ENCODE results near the gene LARGE1.
A peak's percentile ranks its signal among the peaks of the same experiment; 100 is the strongest.

LARGE1 gene

GRCh38 chr22:33584152-33584551 is 336.1 kb downstream of the LARGE1 start:
- no peak for DNase-seq

DNA sequence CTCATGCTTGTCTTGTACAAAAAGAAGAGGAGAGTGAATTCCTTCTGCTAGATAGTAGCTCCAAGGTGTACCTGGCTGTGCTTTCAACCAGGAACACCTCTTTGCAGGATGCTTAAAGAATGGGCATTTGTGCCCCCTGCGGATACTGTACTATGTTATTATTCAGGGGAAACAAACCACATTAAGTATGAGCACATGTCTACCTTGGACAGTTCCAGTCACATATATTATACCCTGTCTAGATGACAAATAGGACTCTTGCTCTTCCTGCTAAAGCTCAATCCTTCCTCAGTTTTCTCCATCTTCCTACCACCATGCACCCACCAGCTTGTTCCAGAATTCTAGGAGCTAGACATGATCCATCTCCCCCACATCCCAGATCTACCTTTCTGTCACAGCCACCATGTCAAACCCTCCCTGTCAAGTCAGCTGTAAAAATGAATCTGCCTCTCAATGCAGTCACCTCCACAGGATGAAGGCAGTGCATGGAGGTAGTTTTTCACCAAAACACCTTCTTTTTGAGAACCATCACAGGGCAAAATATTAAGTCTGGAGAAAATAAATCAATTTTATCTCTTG is 337.4 kb downstream of the LARGE1 start:
- no peak for DNase-seq

DNA sequence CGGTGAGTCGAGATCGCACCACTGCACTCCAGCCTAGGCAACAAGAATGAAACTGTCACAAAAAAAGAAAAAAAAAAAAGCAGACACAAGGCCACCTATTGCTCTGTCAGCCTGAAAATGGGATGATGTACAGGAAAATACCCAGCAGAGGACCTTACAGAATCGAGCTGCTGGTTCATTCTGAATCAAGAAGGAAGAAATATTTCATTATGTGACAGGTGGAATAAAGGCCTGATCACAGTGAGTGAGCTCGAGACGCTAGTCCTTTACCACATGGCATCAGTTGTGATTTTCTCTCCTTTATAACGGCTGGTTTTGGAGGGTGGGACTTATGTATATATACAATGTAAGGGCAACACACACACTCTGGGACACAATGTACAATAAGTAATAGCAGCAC is 340.0 kb downstream of the LARGE1 start:
- no peak for DNase-seq

GRCh38 chr22:33579448-33580093 is 340.7 kb downstream of the LARGE1 start:
- DNase-seq, result peak; percentile 59

GRCh38 chr22:33578752-33579151 is 341.5 kb downstream of the LARGE1 start:
- DNase-seq, result no peak

DNA sequence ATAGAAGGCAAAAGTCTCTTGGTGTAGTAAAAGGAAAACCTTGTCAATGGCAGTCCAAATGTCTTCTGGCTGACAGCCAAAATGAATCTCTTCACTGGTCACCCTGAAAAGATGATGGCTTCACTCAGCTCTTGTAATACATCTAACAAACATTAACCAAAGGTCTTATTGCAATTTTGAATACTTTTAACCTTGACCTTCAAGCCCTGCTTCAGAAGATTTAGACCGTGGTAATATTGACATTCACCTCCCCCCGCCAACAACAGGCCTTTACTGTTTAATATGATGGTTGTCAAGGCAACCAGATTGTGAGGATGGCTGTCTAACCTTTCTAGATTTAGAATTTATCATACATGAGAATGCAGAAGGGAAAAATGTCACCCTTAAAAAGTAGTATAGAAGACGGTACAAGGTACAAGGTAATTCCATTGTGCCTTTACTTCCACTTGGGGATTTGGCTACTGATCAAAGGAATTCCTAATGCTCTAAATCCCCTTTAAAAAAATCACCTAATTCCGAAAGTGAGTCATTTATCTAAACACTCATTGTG is 342.3 kb downstream of the LARGE1 start:
- no peak for DNase-seq

DNA sequence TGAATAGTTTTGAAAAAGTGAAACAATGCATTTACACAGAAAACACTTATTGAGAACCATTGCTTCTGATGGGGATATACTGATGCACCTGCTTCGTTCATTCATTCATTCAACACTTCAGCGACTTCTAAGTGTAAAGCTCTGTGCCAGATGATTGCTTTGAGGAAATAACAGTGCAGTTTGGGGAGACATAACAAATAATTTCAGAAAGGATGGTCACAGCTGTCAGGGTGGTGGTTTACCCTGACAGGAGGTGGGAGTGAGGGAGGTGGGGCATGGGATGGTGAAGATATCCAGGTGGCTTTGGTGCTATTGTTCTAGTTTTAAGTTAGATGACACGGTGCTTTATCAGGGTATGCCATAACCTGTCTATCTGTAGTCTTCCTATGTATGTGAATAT is 344.1 kb downstream of the LARGE1 start:
- DNase-seq, result no peak

DNA sequence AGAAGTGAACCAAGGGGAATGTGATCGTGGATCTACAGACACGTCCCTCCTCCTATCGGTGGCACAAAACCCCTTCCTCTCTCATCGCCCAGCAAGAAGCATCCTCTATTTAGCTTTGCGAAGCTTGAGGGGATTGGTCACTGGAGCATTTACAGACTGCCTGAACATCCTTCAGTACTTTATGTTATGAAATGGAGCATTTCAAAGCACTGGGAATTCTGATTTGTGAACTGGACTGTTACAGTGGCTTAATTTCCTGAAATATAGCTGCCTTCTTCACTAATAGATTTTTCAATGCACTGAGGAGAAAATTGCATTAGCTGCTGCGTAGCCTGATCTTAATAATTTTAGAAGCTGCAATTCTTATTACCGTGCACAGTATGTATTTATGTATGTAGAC is 344.5 kb downstream of the LARGE1 start:
- DNase-seq, result no peak

DNA sequence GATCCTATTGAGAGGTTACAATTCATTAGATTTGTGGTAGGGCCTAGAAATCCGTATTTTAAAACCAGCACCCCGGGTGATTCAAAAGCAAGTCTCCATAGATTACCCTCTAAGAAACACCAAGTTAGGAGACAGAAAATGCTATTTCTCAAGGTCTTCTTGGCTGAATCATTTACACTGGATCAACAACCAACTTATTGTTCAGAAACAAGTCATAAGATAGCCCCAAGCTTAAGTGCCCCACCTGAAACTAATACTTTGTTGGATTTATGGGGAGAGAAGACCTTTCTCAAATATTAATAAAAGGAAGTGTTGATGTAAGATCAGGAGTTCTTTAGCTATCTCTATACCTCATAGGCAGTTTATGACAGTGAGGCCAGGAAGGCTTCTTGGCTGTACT is 345.2 kb downstream of the LARGE1 start:
- DNase-seq, result no peak

GRCh38 chr22:33573479-33573878 is 346.8 kb downstream of the LARGE1 start:
- DNase-seq, result no peak

GRCh38 chr22:33572086-33572485 is 348.2 kb downstream of the LARGE1 start:
- no peak for DNase-seq

GRCh38 chr22:33570110-33570509 is 350.2 kb downstream of the LARGE1 start:
- no peak for DNase-seq

DNA sequence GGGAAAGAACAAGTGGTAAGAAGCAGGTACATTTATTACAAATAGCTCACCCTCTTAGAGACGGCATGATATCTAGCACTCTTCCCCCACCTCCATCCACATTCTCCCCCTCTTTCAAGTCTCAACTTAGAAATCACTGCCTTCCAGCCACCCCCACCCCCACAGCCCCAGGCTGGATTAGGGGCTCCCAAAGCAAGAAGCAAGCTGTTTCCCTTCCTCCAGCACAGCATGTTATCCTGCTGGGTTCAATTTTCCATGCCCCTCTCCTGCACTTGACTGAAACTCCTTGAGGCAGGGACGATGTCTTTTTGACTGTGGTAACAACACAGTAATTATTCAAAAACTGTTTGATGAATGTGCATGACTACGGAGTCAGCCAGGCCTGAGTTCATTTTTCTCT is 350.7 kb downstream of the LARGE1 start:
- no peak for DNase-seq

DNA sequence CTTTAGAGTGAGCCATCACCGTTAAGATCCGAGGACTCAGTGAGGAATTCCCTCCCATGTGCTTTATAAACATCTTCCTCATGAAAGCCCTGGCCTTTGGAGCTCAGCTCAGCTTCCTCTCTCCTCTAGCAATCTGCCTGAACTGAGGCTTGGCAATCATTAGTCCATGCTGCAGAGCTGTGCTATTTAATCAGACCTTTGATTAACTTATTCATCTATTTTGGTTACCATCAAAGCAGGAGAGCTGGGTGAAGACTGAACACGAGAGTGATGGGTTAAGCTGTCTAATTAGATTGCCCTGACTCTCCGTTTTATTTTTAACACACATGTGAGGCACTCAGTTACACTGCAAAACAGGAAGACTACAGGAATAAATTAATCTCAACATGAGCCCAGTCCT is 351.3 kb downstream of the LARGE1 start:
- no peak for DNase-seq

DNA sequence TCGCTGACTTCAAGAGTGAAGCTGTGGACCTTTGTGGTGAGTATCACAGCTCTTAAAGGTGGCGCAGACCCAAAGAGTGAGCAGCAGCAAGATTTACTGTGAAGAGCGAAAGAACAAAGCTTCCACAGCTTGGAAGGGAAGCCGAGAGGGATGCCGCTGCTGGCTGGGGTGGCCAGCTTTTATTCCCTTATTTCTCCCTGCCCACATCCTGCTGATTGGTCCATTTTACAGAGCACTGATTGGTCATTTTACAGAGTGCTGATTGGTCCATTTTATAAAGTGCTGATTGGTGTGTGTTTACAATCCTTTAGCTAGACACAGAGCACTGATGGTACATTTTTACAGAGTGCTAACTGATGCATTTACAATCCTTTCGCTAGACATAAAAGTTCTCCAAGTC is 353.8 kb downstream of the LARGE1 start:
- DNase-seq, result peak; percentile 9

GRCh38 chr22:33565580-33565995 is 354.7 kb downstream of the LARGE1 start:
- no peak for DNase-seq

- no peak for DNase-seq
Measured at GRCh38 chr22:33564683-33565082, 355.6 kb downstream of the LARGE1 start.

DNA sequence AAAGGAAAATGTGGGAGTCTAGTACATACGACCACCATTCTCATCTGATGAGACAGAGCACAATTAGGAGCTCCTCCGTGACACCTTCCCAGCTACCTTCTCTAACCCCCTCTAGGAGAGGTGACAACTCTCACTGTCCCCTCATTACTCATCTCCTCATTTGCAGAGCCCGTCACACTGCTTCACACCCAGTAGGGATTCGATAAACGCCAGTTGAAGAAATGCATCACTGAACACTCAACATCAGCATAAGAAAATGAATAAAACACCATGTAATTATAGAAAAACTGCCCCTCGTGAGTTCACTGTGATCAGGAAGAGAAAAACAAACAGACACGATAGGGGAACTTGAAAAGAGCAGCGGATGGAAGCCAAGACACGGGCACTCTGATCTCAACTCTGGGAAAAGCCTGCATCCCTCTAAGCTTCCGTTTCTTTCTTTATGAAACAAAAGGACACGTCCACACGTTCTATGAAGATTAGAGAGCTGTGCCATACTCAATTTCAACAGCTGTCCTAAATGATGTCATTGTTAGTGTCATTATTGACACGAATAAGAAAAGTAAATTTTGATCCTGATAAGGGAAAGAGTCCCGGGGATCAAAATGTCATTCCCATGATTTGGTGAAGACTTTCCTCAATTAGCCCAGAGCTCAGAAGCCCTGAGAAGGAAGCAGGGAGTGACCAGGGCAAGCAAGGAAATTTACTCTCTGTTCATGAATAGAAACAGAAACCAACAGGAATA is 356.9 kb downstream of the LARGE1 start:
- no peak for DNase-seq

- DNase-seq, result no peak
Measured at GRCh38 chr22:33562501-33562900, 357.8 kb downstream of the LARGE1 start.

DNA sequence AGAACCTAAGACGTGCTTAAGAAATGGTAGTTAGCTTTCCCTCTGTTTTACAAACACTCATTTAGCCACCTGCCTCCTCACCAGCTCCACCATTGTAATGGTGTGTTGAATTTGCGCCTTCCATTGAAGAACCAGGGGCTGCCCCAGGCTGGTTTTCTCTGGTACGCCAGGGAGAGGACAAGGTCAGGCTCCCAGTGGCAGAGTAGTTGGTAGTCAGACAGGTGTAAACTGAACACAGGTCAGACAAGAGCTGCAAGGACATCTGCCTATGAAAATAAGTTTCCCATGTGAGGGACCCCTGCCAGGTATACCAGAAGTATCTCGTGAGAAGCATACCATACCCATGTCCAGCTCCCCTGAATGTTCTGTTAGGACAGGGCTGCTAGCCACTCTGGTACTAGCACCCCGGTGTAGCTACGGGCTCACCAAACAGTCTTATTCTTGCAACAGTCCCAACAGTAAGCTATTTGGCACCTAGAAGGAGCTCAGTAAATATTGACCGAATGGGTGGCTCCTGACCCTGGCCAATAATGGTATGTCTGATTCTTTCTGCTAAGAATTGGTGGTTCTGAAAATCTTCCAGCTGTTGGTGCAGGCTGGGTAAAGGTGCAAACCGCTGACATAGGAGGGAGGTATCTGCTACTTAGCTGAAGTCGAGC is 359.0 kb downstream of the LARGE1 start:
- no peak for DNase-seq

DNA sequence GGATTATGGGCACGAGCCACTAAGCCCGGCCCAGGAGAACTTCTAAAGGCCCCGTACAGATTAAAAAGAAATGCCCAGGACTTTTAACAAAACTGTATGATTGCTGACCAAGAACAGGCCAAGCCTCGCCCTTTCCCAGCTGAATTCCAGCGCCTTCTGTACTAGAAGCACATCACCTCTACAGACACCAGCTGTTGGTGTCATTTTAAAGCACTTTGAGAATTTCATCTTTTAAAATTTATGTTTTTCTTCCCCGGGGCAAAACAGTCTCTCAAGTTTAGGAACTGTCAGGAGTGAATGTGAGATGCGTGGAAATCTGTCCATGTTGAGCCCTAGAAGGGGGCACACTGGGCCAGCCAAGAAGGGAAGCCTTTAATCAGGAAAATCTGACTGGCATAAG is 362.4 kb downstream of the LARGE1 start:
- no peak for DNase-seq

DNA sequence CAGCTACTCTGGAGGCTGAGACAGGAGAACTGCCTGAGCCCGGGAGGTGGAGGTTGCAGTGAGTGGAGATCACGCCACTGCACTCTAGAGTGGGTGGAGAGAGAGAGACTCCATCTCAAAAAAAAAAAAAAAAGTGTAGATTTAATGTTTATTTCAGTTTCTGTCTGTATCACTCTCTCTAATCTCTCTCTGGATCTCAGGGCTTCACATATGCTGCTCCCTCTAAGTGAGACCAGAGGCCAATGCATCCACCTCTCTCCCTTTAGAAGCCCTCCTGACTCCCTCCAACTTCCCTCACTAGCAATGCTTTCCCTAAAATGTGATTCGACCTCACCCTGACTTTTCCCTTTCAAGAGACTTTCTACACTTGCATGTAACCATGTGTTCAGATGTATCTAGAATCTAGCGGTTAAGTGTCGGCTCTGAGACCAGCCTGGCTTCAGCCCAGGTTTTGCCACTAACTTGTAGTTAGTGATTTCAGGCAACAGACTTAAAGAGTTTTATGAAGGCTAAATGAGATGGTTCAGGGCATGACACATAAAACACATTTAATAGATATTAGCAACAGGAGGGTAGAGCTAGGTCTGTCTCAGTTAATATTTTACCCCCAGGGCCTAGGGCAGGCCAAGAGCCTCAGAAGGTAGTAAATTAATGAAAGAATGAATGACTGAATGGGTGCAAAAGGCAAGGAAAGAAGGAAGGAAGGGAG is 364.3 kb downstream of the LARGE1 start:
- DNase-seq, result no peak

DNA sequence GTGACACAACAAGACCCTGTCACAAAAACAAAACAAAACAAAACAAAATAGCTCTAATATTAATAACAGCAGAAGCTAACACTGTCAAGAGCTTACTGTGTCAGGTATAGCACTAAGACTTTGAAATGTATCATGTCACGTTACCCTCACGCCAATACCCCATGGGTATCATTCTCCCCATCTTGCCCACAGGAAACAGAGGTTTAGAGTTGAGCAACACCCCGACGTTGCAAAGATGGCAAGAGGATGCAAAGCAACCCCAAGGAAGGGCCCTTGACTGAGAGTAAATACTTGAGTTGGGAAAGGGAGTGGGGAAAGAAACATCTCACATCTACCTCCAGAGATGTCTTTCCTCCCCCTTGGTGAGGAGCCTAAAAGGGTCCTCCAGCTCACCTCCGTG is 366.8 kb downstream of the LARGE1 start:
- DNase-seq, result peak; percentile 9

Measured in activated gamma-delta T cell treated with Interleukin-2 at 50 U/mL for 16 hours (primary cell).